ENCODE data around the gene CETP. TPM values are rescaled to one million over a fixed set of nuclear protein-coding genes. Genes with fewer than 3 reads are reported as not detected.
A peak's percentile ranks its signal among the peaks of the same experiment; 100 is the strongest.

CETP gene
- total RNA-seq, 3 donors from 2014 or later (not counting 1 experiment from before 2014, with no cell fraction given) = 0.14 TPM; not detected in 2

- Histone ChIP-seq H3K4me1 (ENCODE audit: control insufficient read depth, insufficient read depth, low read length) (peaks cover 17% of the 10 kb centered on the region), H3K9me3 (ENCODE audit: control insufficient read depth, insufficient read depth, low read length) (no peaks in the 10 kb centered on the region), H3K4me3 (ENCODE audit: low read length) (no peak overlapping the region), H3K27ac (ENCODE audit: low read length) (no peak overlapping the region), H3K36me3 (ENCODE audit: control insufficient read depth, insufficient read depth, low read length) (no peaks in the 10 kb centered on the region), H3K27me3 (ENCODE audit: control insufficient read depth, insufficient read depth, low read length) (no peaks in the 10 kb centered on the region)
- H3K4me1 Mint-ChIP-seq = peaks cover 2 to 3% of the 10 kb centered on the region in 2 donors
- peak overlapping the region in 1 of 2 donors; percentile 14 for H3K27ac Mint-ChIP-seq
- intact Hi-C loops (cut with micrococcal nuclease) = no loop called here
- no peak for ATAC-seq
- no peaks in the 10 kb centered on the region for H3K9me3 Mint-ChIP-seq
- DNase-seq = no peak
- WGBS (ENCODE audit: insufficient coverage) = 70% methylated on average over 10 of the region's 10 CpGs
- peaks cover 0 to 9% of the 10 kb centered on the region in 2 donors for H3K27me3 Mint-ChIP-seq (ENCODE audit: low read depth in 2 of 2)
- no peak for TF ChIP-seq CTCF (IDR thresholded peaks at IDR 0.05)
- no peaks in the 10 kb centered on the region for H3K36me3 Mint-ChIP-seq
- H3K4me3 Mint-ChIP-seq = no peak overlapping the region
Observed at GRCh38 chr16:56975714-56976113, 14.0 kb downstream of the CETP start.

- Mint-ChIP-seq H3K27ac (no peak overlapping the region), H3K9me3 (no peaks in the 10 kb centered on the region), H3K36me3 (no peaks in the 10 kb centered on the region), H3K27me3 (ENCODE audit: low read depth in 2 of 2) (peaks cover 0 to 9% of the 10 kb centered on the region in 2 donors), H3K4me1 (peaks cover 9 to 12% of the 10 kb centered on the region in 2 donors), H3K4me3 (no peak overlapping the region)
- no peak overlapping the region for H3K27ac ChIP-seq (ENCODE audit: low read length)
- H3K4me1 ChIP-seq (ENCODE audit: control insufficient read depth, insufficient read depth, low read length) = peaks cover 23% of the 10 kb centered on the region
- H3K4me3 ChIP-seq (ENCODE audit: low read length) = no peak overlapping the region
- no peaks in the 10 kb centered on the region for H3K36me3 ChIP-seq (ENCODE audit: control insufficient read depth, insufficient read depth, low read length)
- DNase-seq (no peak), ATAC-seq (no peak)
- TF ChIP-seq CTCF (IDR thresholded peaks at IDR 0.05) = no peak
- intact Hi-C loops (cut with micrococcal nuclease) = no loop called here
- 96% methylated on average over 6 of the region's 6 CpGs for WGBS (ENCODE audit: insufficient coverage)
- no peaks in the 10 kb centered on the region for H3K9me3 ChIP-seq (ENCODE audit: control insufficient read depth, insufficient read depth, low read length)
- no peaks in the 10 kb centered on the region for H3K27me3 ChIP-seq (ENCODE audit: control insufficient read depth, insufficient read depth, low read length)
Observed at GRCh38 chr16:56977216-56977615, 15.5 kb downstream of the CETP start.

- no peak overlapping the region for H3K4me3 Mint-ChIP-seq
- Histone ChIP-seq H3K27me3 (ENCODE audit: control insufficient read depth, insufficient read depth, low read length) (no peaks in the 10 kb centered on the region), H3K27ac (ENCODE audit: low read length) (no peak overlapping the region), H3K4me3 (ENCODE audit: low read length) (no peak overlapping the region), H3K9me3 (ENCODE audit: control insufficient read depth, insufficient read depth, low read length) (no peaks in the 10 kb centered on the region), H3K36me3 (ENCODE audit: control insufficient read depth, insufficient read depth, low read length) (no peaks in the 10 kb centered on the region), H3K4me1 (ENCODE audit: control insufficient read depth, insufficient read depth, low read length) (peaks cover 23% of the 10 kb centered on the region)
- H3K27ac Mint-ChIP-seq = no peak overlapping the region
- peaks cover 0 to 9% of the 10 kb centered on the region in 2 donors for H3K27me3 Mint-ChIP-seq (ENCODE audit: low read depth in 2 of 2)
- intact Hi-C loops (cut with micrococcal nuclease) = no loop called here
- 89% methylated on average over 11 of the region's 11 CpGs for WGBS (ENCODE audit: insufficient coverage)
- H3K9me3 Mint-ChIP-seq = no peaks in the 10 kb centered on the region
- ATAC-seq (no peak), DNase-seq (no peak)
- no peak for TF ChIP-seq CTCF (IDR thresholded peaks at IDR 0.05)
- no peaks in the 10 kb centered on the region for H3K36me3 Mint-ChIP-seq
- H3K4me1 Mint-ChIP-seq = peaks cover 9 to 12% of the 10 kb centered on the region in 2 donors
Observed at GRCh38 chr16:56977823-56978430, 16.2 kb downstream of the CETP start.

- WGBS (ENCODE audit: insufficient coverage) = 85% methylated on average over 4 of the region's 4 CpGs
- DNase-seq = no peak
Observed at GRCh38 chr16:56980201-56980535, 18.4 kb downstream of the CETP start.

More at GRCh38 chr16:56980201-56980535, 18.4 kb downstream of the CETP start:
- no peaks in the 10 kb centered on the region for H3K9me3 Mint-ChIP-seq
- no peak for ATAC-seq
- Histone ChIP-seq H3K36me3 (ENCODE audit: control insufficient read depth, insufficient read depth, low read length) (no peaks in the 10 kb centered on the region), H3K9me3 (ENCODE audit: control insufficient read depth, insufficient read depth, low read length) (no peaks in the 10 kb centered on the region), H3K4me1 (ENCODE audit: control insufficient read depth, insufficient read depth, low read length) (peaks cover 14% of the 10 kb centered on the region), H3K27me3 (ENCODE audit: control insufficient read depth, insufficient read depth, low read length) (no peaks in the 10 kb centered on the region), H3K27ac (ENCODE audit: low read length) (no peak overlapping the region), H3K4me3 (ENCODE audit: low read length) (no peak overlapping the region)
- H3K27me3 Mint-ChIP-seq (ENCODE audit: low read depth in 2 of 2) = peaks cover 0 to 9% of the 10 kb centered on the region in 2 donors
- no peak for TF ChIP-seq CTCF (IDR thresholded peaks at IDR 0.05)
- H3K27ac Mint-ChIP-seq = no peak overlapping the region
- peaks cover 16% of the 10 kb centered on the region in 2 donors for H3K4me1 Mint-ChIP-seq
- intact Hi-C loops (cut with micrococcal nuclease) = no loop called here
- H3K4me3 Mint-ChIP-seq = no peak overlapping the region
- H3K36me3 Mint-ChIP-seq = no peaks in the 10 kb centered on the region
